H9 (cell line): Measurements from ENCODE around the gene NRG2. TPM values are rescaled to one million over a fixed set of nuclear protein-coding genes. Genes with fewer than 3 reads are reported as not detected.

ENCODE experiments used
- DNase-seq: peaks from one replicate; pipeline ENCODE4 v3.0.0-alpha.2; 2017
- H2AFZ ChIP-seq: one replicate; pipeline ENCODE4 v1.6.1; 2013; ENCODE audit warnings: mild to moderate bottlenecking, low read length, control low read depth, moderate library complexity
- H2AK5ac ChIP-seq: 2 replicates; pipeline ENCODE4 v1.6.1; 2013; ENCODE audit warnings: low read length, control low read depth, mixed read lengths; ENCODE audit not compliant: insufficient read length
- H2BK120ac ChIP-seq: one replicate; pipeline ENCODE4 v1.6.1; 2013; ENCODE audit warnings: low read depth, mild to moderate bottlenecking, low read length, control low read depth, inconsistent platforms; ENCODE audit not compliant: poor library complexity, severe bottlenecking
- H2BK12ac ChIP-seq: 2 replicates; pipeline ENCODE4 v1.6.1; 2013; ENCODE audit warnings: low read length, control low read depth, mixed read lengths, low read depth; ENCODE audit not compliant: insufficient read length
- H2BK15ac ChIP-seq: 2 replicates; pipeline ENCODE4 v1.6.1; 2013; ENCODE audit warnings: low read depth, low read length, control low read depth
- H2BK20ac ChIP-seq: one replicate; pipeline ENCODE4 v1.6.1; 2013; ENCODE audit warnings: low read depth, mild to moderate bottlenecking, low read length, control low read depth, inconsistent platforms; ENCODE audit not compliant: poor library complexity, severe bottlenecking
- H2BK5ac ChIP-seq: 2 replicates; pipeline ENCODE4 v1.6.1; 2013; ENCODE audit warnings: low read length, control low read depth, mixed read lengths; ENCODE audit not compliant: insufficient read length
- H3K14ac ChIP-seq: 2 replicates; pipeline ENCODE4 v1.6.1; 2013; ENCODE audit warnings: low read length, control low read depth; ENCODE audit not compliant: insufficient read depth
- H3K18ac ChIP-seq: 2 replicates; pipeline ENCODE4 v1.6.1; 2013; ENCODE audit warnings: low read depth, mild to moderate bottlenecking, mixed read lengths, low read length, control low read depth; ENCODE audit not compliant: insufficient read length
- H3K23ac ChIP-seq: 2 replicates; pipeline ENCODE4 v1.6.1; 2013; ENCODE audit warnings: low read length, control low read depth, mixed read lengths, low read depth; ENCODE audit not compliant: insufficient read length
- H3K23me2 ChIP-seq: 2 replicates; pipeline ENCODE4 v1.6.1; 2013; ENCODE audit warnings: low read depth, mild to moderate bottlenecking, mixed read lengths, low read length, control low read depth; ENCODE audit not compliant: insufficient read length, poor library complexity, severe bottlenecking
- H3K27ac ChIP-seq: 2 replicates; pipeline ENCODE4 v1.5.1; 2013; ENCODE audit warnings: low read length, control low read depth, mixed read lengths, low read depth; ENCODE audit not compliant: insufficient read length
- H3K27me3 ChIP-seq: 2 replicates; pipeline ENCODE4 v1.6.1; 2013; ENCODE audit warnings: low read length, control low read depth, inconsistent platforms; ENCODE audit not compliant: insufficient read depth
- H3K4ac ChIP-seq: 2 replicates; pipeline ENCODE4 v1.6.1; 2013; ENCODE audit warnings: low read depth, mild to moderate bottlenecking, control low read depth, inconsistent platforms, low read length, moderate library complexity
- H3K4me1 ChIP-seq: 2 replicates; pipeline ENCODE4 v1.6.1; 2013; ENCODE audit warnings: low read length, control low read depth, inconsistent platforms; ENCODE audit not compliant: insufficient read depth
- H3K4me2 ChIP-seq: 2 replicates; pipeline ENCODE4 v1.6.1; 2013; ENCODE audit warnings: low read length, control low read depth, mixed read lengths; ENCODE audit not compliant: insufficient read length, insufficient read depth
- H3K56ac ChIP-seq: 2 replicates; pipeline ENCODE4 v1.6.1; 2013; ENCODE audit warnings: low read depth, mild to moderate bottlenecking, mixed read lengths, low read length, control low read depth; ENCODE audit not compliant: insufficient read length
- H3K79me1 ChIP-seq: 2 replicates; pipeline ENCODE4 v1.6.1; 2013; ENCODE audit warnings: low read depth, mild to moderate bottlenecking, moderate library complexity, low read length, control low read depth, inconsistent platforms; ENCODE audit not compliant: insufficient read depth, poor library complexity, severe bottlenecking
- H3K79me2 ChIP-seq: 2 replicates; pipeline ENCODE4 v1.6.1; 2013; ENCODE audit warnings: low read length, control low read depth, inconsistent platforms; ENCODE audit not compliant: insufficient read depth
- H3K9ac ChIP-seq: 2 replicates; pipeline ENCODE4 v1.6.1; 2013; ENCODE audit warnings: low read length, control low read depth, mixed read lengths; ENCODE audit not compliant: insufficient read length; ENCODE audit errors: extremely low read depth
- H3K9me3 ChIP-seq: one replicate; pipeline ENCODE4 v1.6.1; 2013; ENCODE audit warnings: low read depth, low read length, inconsistent platforms; ENCODE audit not compliant: control insufficient read depth
- H3T11ph ChIP-seq: one replicate; pipeline ENCODE4 v1.6.1; 2013; ENCODE audit warnings: mild to moderate bottlenecking, low read length, control low read depth, inconsistent platforms
- H4K20me1 ChIP-seq: one replicate; pipeline ENCODE4 v1.6.1; 2013; ENCODE audit not compliant: control insufficient read depth, insufficient read length, insufficient read depth
- H4K5ac ChIP-seq: 2 replicates; pipeline ENCODE4 v1.6.1; 2013; ENCODE audit warnings: low read depth, mild to moderate bottlenecking, mixed read lengths, low read length, control low read depth; ENCODE audit not compliant: insufficient read length
- H4K8ac ChIP-seq: replicated peaks from 2 replicates; pipeline ENCODE4 v1.6.1; 2013; ENCODE audit warnings: low read length, control low read depth, mixed read lengths, low read depth; ENCODE audit not compliant: insufficient read length
- H4K91ac ChIP-seq: 2 replicates; pipeline ENCODE4 v1.6.1; 2013; ENCODE audit warnings: low read depth, mild to moderate bottlenecking, moderate library complexity, mixed read lengths, low read length, control low read depth; ENCODE audit not compliant: insufficient read length
- H3K27ac Mint-ChIP-seq, 3 experiments: 2 replicates in 2 of 3; 3 replicates in 1 of 3; pipeline ENCODE4 v1.8.0; 2020 to 2021; ENCODE audit warnings: mixed read lengths in 3 of 3, mild to moderate bottlenecking in 1 of 3, moderate library complexity in 1 of 3
- H3K27me3 Mint-ChIP-seq: 2 replicates; pipeline ENCODE4 v1.8.0; 2021; ENCODE audit warnings: low read depth, mild to moderate bottlenecking, moderate library complexity, mixed read lengths
- H3K36me3 Mint-ChIP-seq, 3 experiments: 2 replicates in 2 of 3; 3 replicates in 1 of 3; pipeline ENCODE4 v1.8.0; 2020 to 2021; ENCODE audit warnings: low read depth in 3 of 3, mixed read lengths in 3 of 3; ENCODE audit not compliant: insufficient read depth in 1 of 3
- H3K4me1 Mint-ChIP-seq, 2 experiments: 2 replicates each; pipeline ENCODE4 v1.8.0; 2020; ENCODE audit warnings: mixed read lengths in 2 of 2
- H3K4me3 Mint-ChIP-seq, 2 experiments: 2 replicates in 1 of 2; 3 replicates in 1 of 2; pipeline ENCODE4 v1.8.0; 2020 to 2021; ENCODE audit warnings: mild to moderate bottlenecking in 2 of 2, mixed read lengths in 2 of 2, moderate library complexity in 1 of 2
- H3K9me3 Mint-ChIP-seq, 2 experiments: 2 replicates in 1 of 2; 3 replicates in 1 of 2; pipeline ENCODE4 v1.8.0; 2020; ENCODE audit warnings: mild to moderate bottlenecking in 2 of 2, mixed read lengths in 2 of 2, moderate library complexity in 1 of 2
- CTCF ChIP-seq: fragments of 200-600 bp; sonication (generic); conservative IDR thresholded peaks from 3 replicates; pipeline ENCODE4 v1.8.0; 2021; ENCODE audit warnings: antibody characterized with exemption, mild to moderate bottlenecking
- WGBS: extraction: QIAGEN DNeasy Blood & Tissue Kit; methylation state at CpG from one replicate; pipeline ENCODE4 v1.1.7; 2013; ENCODE audit warnings: missing lambda C conversion rate, low lambda C conversion rate, mixed read lengths; ENCODE audit not compliant: insufficient read length; ENCODE audit errors: extremely low coverage; 5-methylcytosine and 5-hydroxymethylcytosine counted together
- total RNA-seq: library from RNA; stranded (reverse); gene quantifications from 2 replicates; pipeline ENCODE4 v1.2.1, GENCODE V29; 2021

The NRG2 gene
- total RNA-seq, 1 experiment from 2014 or later: not detected

GRCh38 chr5:139954022-139954421 is 89.1 kb downstream of the NRG2 start:
- no peaks in the 10 kb centered on the region for H3K9me3 ChIP-seq
- no peak overlapping the region for H3K56ac ChIP-seq
- no peak overlapping the region for H2BK5ac ChIP-seq
- no peak overlapping the region for H4K8ac ChIP-seq
- no peak overlapping the region for H3K9ac ChIP-seq
- H2BK20ac ChIP-seq: no peak overlapping the region
- no peak for DNase-seq
- no peak overlapping the region for H2AFZ ChIP-seq
- H3K4me1 Mint-ChIP-seq: peaks cover 35 to 43% of the 10 kb centered on the region in 2 experiments
- no peak overlapping the region for H3K4me3 Mint-ChIP-seq
- H3K23me2 ChIP-seq: no peaks in the 10 kb centered on the region
- TF ChIP-seq CTCF: no peak
- no peak overlapping the region for H3K18ac ChIP-seq
- no peak overlapping the region for H4K91ac ChIP-seq
- no peak overlapping the region for H3K4me2 ChIP-seq
- H2BK15ac ChIP-seq: no peak overlapping the region
- peaks cover 7% of the 10 kb centered on the region; the same call in 1 of the 2 replicates for H3K4me1 ChIP-seq
- peaks cover 31% of the 10 kb centered on the region for H3K27me3 Mint-ChIP-seq
- no peak overlapping the region for H3K4ac ChIP-seq
- WGBS: no CpG with 5 or more reads among the region's 7 CpGs
- no peaks in the 10 kb centered on the region for H3K9me3 Mint-ChIP-seq
- H3K79me1 ChIP-seq: no peaks in the 10 kb centered on the region
- no peak overlapping the region for H4K5ac ChIP-seq
- no peak overlapping the region for H3K27ac ChIP-seq
- H3K36me3 Mint-ChIP-seq: no peaks in the 10 kb centered on the region
- H3K27me3 ChIP-seq: no peaks in the 10 kb centered on the region
- no peaks in the 10 kb centered on the region for H4K20me1 ChIP-seq
- no peak overlapping the region for H3T11ph ChIP-seq
- no peak overlapping the region for H3K23ac ChIP-seq
- no peak overlapping the region for H3K14ac ChIP-seq
- H3K27ac Mint-ChIP-seq: no peak overlapping the region
- H3K79me2 ChIP-seq: no peaks in the 10 kb centered on the region
- no peak overlapping the region for H2BK120ac ChIP-seq
- no peak overlapping the region for H2AK5ac ChIP-seq
- no peak overlapping the region for H2BK12ac ChIP-seq
